ENCODE data around the gene TNNC1. TPM values are rescaled to one million over a fixed set of nuclear protein-coding genes. Genes with fewer than 3 reads are reported as not detected.

Gene TNNC1
- total RNA-seq, 1 donor from 2014 or later = 3,876 TPM

GRCh38 chr3:52401551-52401950, 52.3 kb downstream of the TNNC1 start:
- DNase-seq (ENCODE audit: low read depth) = no peak

Other genes starting within 250 kb of the TNNC1 start
- gene TLR9, start 228.4 kb downstream of the TNNC1 start, total RNA-seq = 0.05 TPM in 1 of 2 replicates, not detected in the other
- gene TWF2, start 214.9 kb downstream of the TNNC1 start, total RNA-seq = 24.3 and 67.9 TPM in 2 replicates
- 5.5 and 7.3 TPM in 2 replicates for gene PPM1M, start 208.3 kb downstream of the TNNC1 start, total RNA-seq
- 49.5 and 58.6 TPM in 2 replicates for gene WDR82, start 175.4 kb downstream of the TNNC1 start, total RNA-seq
- gene GLYCTK, start 166.2 kb downstream of the TNNC1 start, total RNA-seq = 6.3 and 7.8 TPM in 2 replicates
- 1.9 and 3.8 TPM in 2 replicates for gene DNAH1, start 137.7 kb downstream of the TNNC1 start, total RNA-seq
- gene BAP1, start 44.0 kb downstream of the TNNC1 start, total RNA-seq = 70.9 and 96.7 TPM in 2 replicates
- 7.9 and 15.4 TPM in 2 replicates for gene PHF7, start 43.4 kb downstream of the TNNC1 start, total RNA-seq
- gene SEMA3G, start 8.9 kb downstream of the TNNC1 start, total RNA-seq = 0.68 and 1.9 TPM in 2 replicates
- 63.9 and 93.0 TPM in 2 replicates for gene NISCH, start 1.6 kb upstream of the TNNC1 start, total RNA-seq
- gene STAB1, start 41.3 kb upstream of the TNNC1 start, total RNA-seq = 0.16 and 0.59 TPM in 2 replicates
- gene NT5DC2, start 79.8 kb upstream of the TNNC1 start, total RNA-seq = 45.0 and 50.3 TPM in 2 replicates
- gene UQCC5, start 82.6 kb upstream of the TNNC1 start, total RNA-seq = 1.6 and 22.1 TPM in 2 replicates
- gene PBRM1, start 231.9 kb upstream of the TNNC1 start, total RNA-seq = 54.0 and 58.2 TPM in 2 replicates
- 125 and 153 TPM in 2 replicates for gene GNL3, start 232.0 kb upstream of the TNNC1 start, total RNA-seq

Measured in myocyte (in vitro differentiated cells).